Measurements from ENCODE around the gene LRP1B.
"Not testable (repeated sequence)": the region's sequence is repeated elsewhere in the genome, so short reads cannot be mapped to it uniquely, and the experiment has no call there.

Gene LRP1B

DNA sequence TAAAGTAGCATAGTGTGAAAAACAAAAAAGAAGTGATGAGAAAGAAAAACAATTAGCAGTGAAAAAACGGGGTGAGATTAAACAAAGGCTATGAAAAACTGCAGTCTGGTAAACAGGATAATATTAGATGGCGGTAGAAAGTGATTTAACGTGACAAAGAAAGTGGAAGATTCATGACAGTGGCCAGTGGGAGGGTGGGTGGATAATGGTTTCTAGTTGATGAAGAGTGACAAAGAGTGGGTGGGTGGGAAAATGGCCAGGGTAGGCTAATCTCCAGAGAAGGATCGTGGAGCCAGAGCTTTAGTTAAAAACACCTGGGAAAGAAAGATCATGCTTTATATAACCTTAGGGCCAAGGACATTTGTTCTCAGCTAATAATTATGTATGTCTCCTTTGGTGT lies 1667.8 kb downstream of the LRP1B start:
- H3K4me1 ChIP-seq (ENCODE audit: insufficient read depth, low read length) = no peaks in the 10 kb centered on the region
- H3K27ac ChIP-seq (ENCODE audit: low read depth, low read length) = no peak overlapping the region
- no peak overlapping the region for H3K4me3 ChIP-seq (ENCODE audit: low read depth in 1 of 2, low read length in 2 of 2)
- no peak overlapping the region for H3K9ac ChIP-seq (ENCODE audit: low read length)
- no peaks in the 10 kb centered on the region for H3K27me3 ChIP-seq (ENCODE audit: control insufficient read depth in 1 of 2, insufficient read depth in 2 of 2, low read length in 2 of 2)
- H3K36me3 ChIP-seq (ENCODE audit: insufficient read depth, low read length) = no peaks in the 10 kb centered on the region
- H3K9me3 ChIP-seq (ENCODE audit: low read length) = no peaks in the 10 kb centered on the region

- H3K27me3 ChIP-seq (ENCODE audit: control insufficient read depth in 1 of 2, insufficient read depth in 2 of 2, low read length in 2 of 2) = no peaks in the 10 kb centered on the region
- H3K4me3 ChIP-seq (ENCODE audit: low read depth in 1 of 2, low read length in 2 of 2) = no peak overlapping the region
- H3K36me3 ChIP-seq (ENCODE audit: insufficient read depth, low read length) = no peaks in the 10 kb centered on the region
- H3K27ac ChIP-seq (ENCODE audit: low read depth, low read length) = no peak overlapping the region
- H3K4me1 ChIP-seq (ENCODE audit: insufficient read depth, low read length) = no peaks in the 10 kb centered on the region
- no peaks in the 10 kb centered on the region for H3K9me3 ChIP-seq (ENCODE audit: low read length)
- H3K9ac ChIP-seq (ENCODE audit: low read length) = no peak overlapping the region
Observed at GRCh38 chr2:140457483-140457882, 1673.3 kb downstream of the LRP1B start.

DNA sequence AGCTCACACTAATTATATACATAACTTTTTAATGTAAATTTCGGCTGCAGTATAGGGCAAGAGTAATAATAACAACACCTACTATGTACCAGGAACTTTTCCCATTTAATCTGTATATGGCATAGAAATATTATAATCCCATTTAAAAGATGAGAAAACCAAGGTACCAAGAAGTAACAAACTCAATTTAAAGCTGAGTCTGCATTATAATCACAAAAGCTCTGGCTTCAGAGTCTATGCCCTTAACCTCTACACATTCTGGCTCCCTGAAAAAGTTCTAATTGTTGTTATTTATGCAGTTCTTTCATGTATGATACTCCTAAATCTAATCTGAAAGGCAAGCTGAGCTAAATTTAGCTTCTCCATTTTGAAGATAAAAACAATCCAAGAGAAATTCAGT lies 1675.5 kb downstream of the LRP1B start:
- no peak overlapping the region for H3K4me3 ChIP-seq (ENCODE audit: low read depth in 1 of 2, low read length in 2 of 2)

DNA sequence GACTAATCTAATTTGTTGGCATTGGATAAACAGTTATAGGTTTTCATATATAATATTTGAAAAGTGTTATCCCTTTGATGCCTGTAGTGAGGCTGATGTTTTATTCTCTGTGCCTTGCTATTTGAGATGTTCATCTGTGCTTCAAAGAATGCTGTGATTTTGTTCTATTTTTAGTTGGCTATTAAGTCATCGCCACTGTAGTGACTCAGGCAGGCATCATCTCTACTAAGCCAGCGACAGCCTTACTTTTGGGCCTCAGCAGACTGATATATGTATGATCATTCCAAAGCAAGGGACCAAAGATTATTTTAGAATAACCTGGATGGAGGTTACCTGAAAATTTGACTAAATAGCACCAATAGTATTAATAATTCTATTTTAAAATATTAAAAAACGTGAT lies 1676.1 kb downstream of the LRP1B start:
- H3K27ac ChIP-seq (ENCODE audit: low read depth, low read length) = no peak overlapping the region
- no peaks in the 10 kb centered on the region for H3K9me3 ChIP-seq (ENCODE audit: low read length)
- H3K4me1 ChIP-seq (ENCODE audit: insufficient read depth, low read length) = no peaks in the 10 kb centered on the region
- no peaks in the 10 kb centered on the region for H3K36me3 ChIP-seq (ENCODE audit: insufficient read depth, low read length)
- H3K27me3 ChIP-seq (ENCODE audit: control insufficient read depth in 1 of 2, insufficient read depth in 2 of 2, low read length in 2 of 2) = no peaks in the 10 kb centered on the region
- no peak overlapping the region for H3K9ac ChIP-seq (ENCODE audit: low read length)
- H3K4me3 ChIP-seq (ENCODE audit: low read depth in 1 of 2, low read length in 2 of 2) = no peak overlapping the region

More for the DNA sequence above, 1675.5 kb downstream of the LRP1B start:
- no peaks in the 10 kb centered on the region for H3K9me3 ChIP-seq (ENCODE audit: low read length)
- no peak overlapping the region for H3K9ac ChIP-seq (ENCODE audit: low read length)
- no peak overlapping the region for H3K27ac ChIP-seq (ENCODE audit: low read depth, low read length)
- no peaks in the 10 kb centered on the region for H3K36me3 ChIP-seq (ENCODE audit: insufficient read depth, low read length)
- no peaks in the 10 kb centered on the region for H3K4me1 ChIP-seq (ENCODE audit: insufficient read depth, low read length)
- no peaks in the 10 kb centered on the region for H3K27me3 ChIP-seq (ENCODE audit: control insufficient read depth in 1 of 2, insufficient read depth in 2 of 2, low read length in 2 of 2)

GRCh38 chr2:140451324-140451723 lies 1679.5 kb downstream of the LRP1B start:
- Histone ChIP-seq H3K27ac (ENCODE audit: low read depth, low read length) (no peak overlapping the region), H3K9ac (ENCODE audit: low read length) (no peak overlapping the region), H3K4me3 (ENCODE audit: low read depth in 1 of 2, low read length in 2 of 2) (no peak overlapping the region), H3K9me3 (ENCODE audit: low read length) (no peaks in the 10 kb centered on the region), H3K27me3 (ENCODE audit: control insufficient read depth in 1 of 2, insufficient read depth in 2 of 2, low read length in 2 of 2) (no peaks in the 10 kb centered on the region), H3K4me1 (ENCODE audit: insufficient read depth, low read length) (no peaks in the 10 kb centered on the region), H3K36me3 (ENCODE audit: insufficient read depth, low read length) (no peaks in the 10 kb centered on the region)

DNA sequence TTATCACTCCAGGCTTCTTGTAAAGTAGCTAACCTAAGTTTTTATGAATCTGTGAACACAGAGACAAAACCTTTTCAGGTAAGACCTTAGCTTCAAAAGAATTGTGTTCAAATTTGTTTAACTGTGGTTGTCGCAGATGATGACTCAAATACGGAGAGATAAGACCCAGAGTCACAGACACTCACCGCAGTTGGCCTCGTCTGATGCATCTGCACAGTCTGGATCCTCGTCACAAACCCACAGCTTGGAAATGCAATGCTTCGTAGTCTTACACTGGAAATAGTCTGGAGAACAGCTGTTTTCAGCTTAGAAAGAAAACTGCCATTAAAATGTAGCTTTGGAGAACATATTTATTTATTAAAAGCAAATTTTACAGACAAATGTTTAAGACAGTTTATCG lies 1688.5 kb downstream of the LRP1B start:
- H3K9ac ChIP-seq (ENCODE audit: low read length) = no peak overlapping the region
- H3K4me3 ChIP-seq (ENCODE audit: low read depth in 1 of 2, low read length in 2 of 2) = no peak overlapping the region
- no peaks in the 10 kb centered on the region for H3K9me3 ChIP-seq (ENCODE audit: low read length)

GRCh38 chr2:140440815-140441214 lies 1690.0 kb downstream of the LRP1B start:
- H3K9me3 ChIP-seq (ENCODE audit: low read length) = no peaks in the 10 kb centered on the region
- H3K4me1 ChIP-seq (ENCODE audit: insufficient read depth, low read length) = no peaks in the 10 kb centered on the region
- H3K36me3 ChIP-seq (ENCODE audit: insufficient read depth, low read length) = no peaks in the 10 kb centered on the region
- H3K9ac ChIP-seq (ENCODE audit: low read length) = no peak overlapping the region
- no peak overlapping the region for H3K4me3 ChIP-seq (ENCODE audit: low read depth in 1 of 2, low read length in 2 of 2)
- H3K27me3 ChIP-seq (ENCODE audit: control insufficient read depth in 1 of 2, insufficient read depth in 2 of 2, low read length in 2 of 2) = no peaks in the 10 kb centered on the region
- no peak overlapping the region for H3K27ac ChIP-seq (ENCODE audit: low read depth, low read length)

More for the DNA sequence above, 1688.5 kb downstream of the LRP1B start:
- Histone ChIP-seq H3K4me1 (ENCODE audit: insufficient read depth, low read length) (no peaks in the 10 kb centered on the region), H3K27me3 (ENCODE audit: control insufficient read depth in 1 of 2, insufficient read depth in 2 of 2, low read length in 2 of 2) (no peaks in the 10 kb centered on the region), H3K36me3 (ENCODE audit: insufficient read depth, low read length) (no peaks in the 10 kb centered on the region), H3K27ac (ENCODE audit: low read depth, low read length) (no peak overlapping the region)

DNA sequence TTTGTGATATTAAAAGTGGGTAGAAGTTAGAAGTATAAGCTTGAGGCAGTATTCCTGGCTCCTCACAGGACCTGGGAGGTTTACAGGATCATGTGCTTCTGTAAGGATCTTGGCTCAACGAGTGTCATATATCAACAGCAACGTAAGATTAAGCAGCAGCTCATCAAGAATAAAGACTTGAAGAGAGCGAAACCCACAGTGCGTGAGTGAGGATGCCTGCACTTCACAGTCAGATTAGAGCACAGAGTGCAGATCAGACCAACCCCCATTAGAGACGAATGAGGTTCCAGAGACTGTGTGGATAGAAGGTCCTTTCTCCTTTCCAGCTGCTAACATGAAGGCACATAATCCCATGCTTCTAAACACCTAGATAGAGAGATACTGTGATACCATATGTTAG lies 1693.9 kb downstream of the LRP1B start:
- no peak overlapping the region for H3K4me3 ChIP-seq (ENCODE audit: low read depth in 1 of 2, low read length in 2 of 2)
- no peaks in the 10 kb centered on the region for H3K4me1 ChIP-seq (ENCODE audit: insufficient read depth, low read length)
- no peaks in the 10 kb centered on the region for H3K36me3 ChIP-seq (ENCODE audit: insufficient read depth, low read length)
- H3K9ac ChIP-seq (ENCODE audit: low read length) = no peak overlapping the region
- H3K9me3 ChIP-seq (ENCODE audit: low read length) = no peaks in the 10 kb centered on the region
- H3K27me3 ChIP-seq (ENCODE audit: control insufficient read depth in 1 of 2, insufficient read depth in 2 of 2, low read length in 2 of 2) = no peaks in the 10 kb centered on the region
- no peak overlapping the region for H3K27ac ChIP-seq (ENCODE audit: low read depth, low read length)

- not testable (repeated sequence) for H3K36me3 ChIP-seq (ENCODE audit: insufficient read depth, low read length); H3K27me3 ChIP-seq (ENCODE audit: control insufficient read depth in 1 of 2, insufficient read depth in 2 of 2, low read length in 2 of 2); H3K27ac ChIP-seq (ENCODE audit: low read depth, low read length); H3K9ac ChIP-seq (ENCODE audit: low read length); H3K9me3 ChIP-seq (ENCODE audit: low read length); H3K4me3 ChIP-seq (ENCODE audit: low read depth in 1 of 2, low read length in 2 of 2); H3K4me1 ChIP-seq (ENCODE audit: insufficient read depth, low read length)
Observed at GRCh38 chr2:140427033-140427432, 1703.8 kb downstream of the LRP1B start.

GRCh38 chr2:140424471-140424870 lies 1706.3 kb downstream of the LRP1B start:
- no peak overlapping the region for H3K27ac ChIP-seq (ENCODE audit: low read depth, low read length)
- no peaks in the 10 kb centered on the region for H3K9me3 ChIP-seq (ENCODE audit: low read length)
- no peak overlapping the region for H3K9ac ChIP-seq (ENCODE audit: low read length)
- H3K36me3 ChIP-seq (ENCODE audit: insufficient read depth, low read length) = no peaks in the 10 kb centered on the region
- no peaks in the 10 kb centered on the region for H3K4me1 ChIP-seq (ENCODE audit: insufficient read depth, low read length)
- H3K27me3 ChIP-seq (ENCODE audit: control insufficient read depth in 1 of 2, insufficient read depth in 2 of 2, low read length in 2 of 2) = no peaks in the 10 kb centered on the region
- no peak overlapping the region for H3K4me3 ChIP-seq (ENCODE audit: low read depth in 1 of 2, low read length in 2 of 2)

GRCh38 chr2:140422759-140423158 lies 1708.1 kb downstream of the LRP1B start:
- H3K9me3 ChIP-seq (ENCODE audit: low read length) = no peaks in the 10 kb centered on the region
- H3K4me1 ChIP-seq (ENCODE audit: insufficient read depth, low read length) = no peaks in the 10 kb centered on the region
- H3K27ac ChIP-seq (ENCODE audit: low read depth, low read length) = no peak overlapping the region
- H3K4me3 ChIP-seq (ENCODE audit: low read depth in 1 of 2, low read length in 2 of 2) = no peak overlapping the region
- H3K9ac ChIP-seq (ENCODE audit: low read length) = no peak overlapping the region
- H3K27me3 ChIP-seq (ENCODE audit: control insufficient read depth in 1 of 2, insufficient read depth in 2 of 2, low read length in 2 of 2) = no peaks in the 10 kb centered on the region
- H3K36me3 ChIP-seq (ENCODE audit: insufficient read depth, low read length) = no peaks in the 10 kb centered on the region

DNA sequence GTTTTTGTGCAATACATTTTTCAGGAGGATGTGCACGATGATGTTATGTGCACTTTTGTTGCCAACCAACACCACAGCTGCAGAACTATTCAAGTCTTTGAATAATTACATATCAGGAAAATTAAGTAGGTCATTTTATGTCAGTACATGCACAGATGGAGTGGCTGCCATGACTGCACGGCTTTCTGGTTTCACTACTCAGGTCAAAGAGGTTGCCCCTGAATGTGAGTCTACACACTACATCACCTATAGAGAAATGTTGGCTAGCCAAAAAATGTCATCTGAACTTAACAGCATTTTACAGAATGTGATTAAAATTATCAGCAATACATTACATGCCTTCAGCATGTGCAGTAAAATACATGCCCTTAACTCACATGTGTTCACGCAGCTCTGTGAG lies 1713.3 kb downstream of the LRP1B start:
- Histone ChIP-seq H3K36me3 (ENCODE audit: insufficient read depth, low read length) (no peaks in the 10 kb centered on the region), H3K9ac (ENCODE audit: low read length) (no peak overlapping the region), H3K9me3 (ENCODE audit: low read length) (no peaks in the 10 kb centered on the region), H3K27me3 (ENCODE audit: control insufficient read depth in 1 of 2, insufficient read depth in 2 of 2, low read length in 2 of 2) (no peaks in the 10 kb centered on the region), H3K4me1 (ENCODE audit: insufficient read depth, low read length) (no peaks in the 10 kb centered on the region), H3K4me3 (ENCODE audit: low read depth in 1 of 2, low read length in 2 of 2) (no peak overlapping the region), H3K27ac (ENCODE audit: low read depth, low read length) (no peak overlapping the region)
